NCI-H526 (cell line): ENCODE results near the gene CHRD.
"Not testable (repeated sequence)": the region's sequence is repeated elsewhere in the genome, so short reads cannot be mapped to it uniquely, and the experiment has no call there.

Experiments used
- DNase-seq, 2 experiments: peaks; one replicate each; lab custom pipeline; 2025; lab: John Stamatoyannopoulos, UW

The CHRD gene

GRCh38 chr3:184417619-184418327, 37.9 kb downstream of the CHRD start:
- DNase-seq = peak; percentile 53 to 81

- DNase-seq = no peak
Measured at GRCh38 chr3:184419171-184419570, 39.3 kb downstream of the CHRD start.

GRCh38 chr3:184423561-184423960, 43.7 kb downstream of the CHRD start:
- DNase-seq = no peak

DNA sequence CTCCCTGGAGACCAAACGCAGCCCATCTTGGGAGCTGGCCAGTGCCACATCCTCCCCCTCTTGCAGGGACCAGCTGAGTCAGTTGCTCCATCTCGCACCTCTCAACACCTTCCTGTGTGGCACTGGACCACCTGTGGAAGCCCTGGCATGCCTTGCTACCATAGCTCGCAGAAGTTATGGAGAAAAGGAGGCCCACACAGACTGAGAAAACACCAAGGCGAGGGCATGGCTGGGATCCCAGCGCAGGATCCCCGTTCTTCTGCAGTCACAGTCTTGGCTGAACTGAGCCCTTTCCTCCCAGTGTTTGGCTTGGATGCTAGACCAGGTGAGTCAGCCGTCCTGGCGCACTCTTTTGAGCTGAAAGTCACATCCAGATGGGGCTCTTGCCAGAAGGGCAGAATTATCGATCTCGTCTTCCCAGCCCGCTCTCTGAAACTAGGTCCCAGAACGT, 46.9 kb downstream of the CHRD start:
- no peak for DNase-seq

- DNase-seq = no peak
Measured at GRCh38 chr3:184428561-184429175, 48.8 kb downstream of the CHRD start.

- no peak for DNase-seq
Measured at GRCh38 chr3:184429786-184430185, 49.9 kb downstream of the CHRD start.

DNA sequence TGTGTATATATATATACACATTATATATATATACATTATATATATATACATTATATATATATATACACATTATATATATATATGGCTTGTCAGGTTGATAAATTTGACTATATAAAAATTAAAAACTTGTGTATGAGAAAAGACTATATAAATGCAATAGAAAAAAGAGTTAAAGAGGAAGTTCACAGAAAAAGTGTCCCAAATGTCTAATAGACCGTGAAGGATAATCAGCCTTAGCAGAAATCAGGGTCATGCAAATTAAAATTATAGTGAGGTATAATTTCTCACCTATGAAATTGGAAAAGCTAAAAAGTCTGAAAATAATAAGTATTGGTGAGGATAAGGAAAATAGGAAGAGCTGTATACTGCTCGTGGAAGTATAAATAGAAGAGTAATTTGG, 51.1 kb downstream of the CHRD start:
- DNase-seq = no peak

DNA sequence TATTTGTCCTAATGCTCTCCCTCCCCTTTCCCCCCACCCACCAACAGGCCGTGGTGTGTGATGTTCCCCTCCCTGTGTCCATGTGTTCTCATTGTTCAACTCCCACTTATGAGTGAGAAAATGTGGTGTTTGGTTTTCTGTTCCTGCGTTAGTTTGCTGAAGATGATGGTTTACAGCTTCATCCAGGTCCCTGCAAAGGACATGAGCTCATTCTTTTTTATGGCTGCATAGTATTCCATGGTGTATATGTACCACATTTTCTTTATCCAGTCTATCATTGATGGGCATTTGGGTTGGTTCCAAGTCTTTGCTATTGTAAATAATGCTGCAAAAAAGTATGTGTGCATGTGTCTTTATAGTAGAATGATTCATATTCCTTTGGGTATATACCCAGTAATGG, 53.3 kb downstream of the CHRD start:
- not testable (repeated sequence) for DNase-seq

- DNase-seq = no peak
Measured at GRCh38 chr3:184439096-184439495, 59.2 kb downstream of the CHRD start.
